B cell (primary cell): ENCODE data around the gene CAMK2G.

ENCODE experiments used
- EZH2 ChIP-seq: IDR thresholded peaks from 2 replicates; pipeline ENCODE4 v1.6.1; 2012; ENCODE audit warnings: borderline replicate concordance, low read depth, mild to moderate bottlenecking, moderate library complexity, low read length; ENCODE audit not compliant: insufficient read depth, poor library complexity, severe bottlenecking
- TF ChIP-seq, protein P1 (sequence below): fragments of 200-600 bp; IDR thresholded peaks from one replicate; pipeline ENCODE4 v1.8.0; 2022; ENCODE audit warnings: antibody characterized with exemption, mild to moderate bottlenecking

- TF ChIP-seq, protein P1, sequence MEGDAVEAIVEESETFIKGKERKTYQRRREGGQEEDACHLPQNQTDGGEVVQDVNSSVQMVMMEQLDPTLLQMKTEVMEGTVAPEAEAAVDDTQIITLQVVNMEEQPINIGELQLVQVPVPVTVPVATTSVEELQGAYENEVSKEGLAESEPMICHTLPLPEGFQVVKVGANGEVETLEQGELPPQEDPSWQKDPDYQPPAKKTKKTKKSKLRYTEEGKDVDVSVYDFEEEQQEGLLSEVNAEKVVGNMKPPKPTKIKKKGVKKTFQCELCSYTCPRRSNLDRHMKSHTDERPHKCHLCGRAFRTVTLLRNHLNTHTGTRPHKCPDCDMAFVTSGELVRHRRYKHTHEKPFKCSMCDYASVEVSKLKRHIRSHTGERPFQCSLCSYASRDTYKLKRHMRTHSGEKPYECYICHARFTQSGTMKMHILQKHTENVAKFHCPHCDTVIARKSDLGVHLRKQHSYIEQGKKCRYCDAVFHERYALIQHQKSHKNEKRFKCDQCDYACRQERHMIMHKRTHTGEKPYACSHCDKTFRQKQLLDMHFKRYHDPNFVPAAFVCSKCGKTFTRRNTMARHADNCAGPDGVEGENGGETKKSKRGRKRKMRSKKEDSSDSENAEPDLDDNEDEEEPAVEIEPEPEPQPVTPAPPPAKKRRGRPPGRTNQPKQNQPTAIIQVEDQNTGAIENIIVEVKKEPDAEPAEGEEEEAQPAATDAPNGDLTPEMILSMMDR = no peak
- TF ChIP-seq EZH2 = no peak
Observed at GRCh38 chr10:73915206-73915851, 41.0 kb upstream of the CAMK2G start.
